Measurements from ENCODE around the gene ST8SIA6.

ST8SIA6 gene

GRCh38 chr10:17472481-17473227 lies 18.3 kb upstream of the ST8SIA6 start:
- no peak for TF ChIP-seq CTCF (conservative IDR thresholded peaks at IDR 0.05)

DNA sequence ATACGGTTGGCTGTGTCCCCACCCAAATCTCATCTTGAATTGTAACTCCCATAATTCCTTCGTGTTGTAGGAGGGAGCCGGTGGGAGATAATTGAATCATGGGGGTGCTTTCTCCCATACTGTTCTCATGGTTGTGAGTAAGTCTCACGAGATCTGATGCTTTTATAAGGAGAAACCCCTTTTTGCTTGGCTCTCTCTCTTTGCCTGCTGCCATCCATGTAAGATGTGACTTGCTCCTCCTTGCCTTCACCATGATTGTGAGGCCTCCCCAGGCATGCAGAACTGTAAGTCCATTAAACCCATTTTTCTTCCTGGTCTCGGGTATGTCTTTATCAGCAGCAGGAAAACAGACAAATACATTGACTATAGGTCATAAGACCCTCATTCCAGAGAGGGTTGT lies 15.9 kb upstream of the ST8SIA6 start:
- no peak overlapping the region for H3K27ac ChIP-seq
- no peak for TF ChIP-seq CTCF (conservative IDR thresholded peaks at IDR 0.05)

More at GRCh38 chr10:17472481-17473227, 18.3 kb upstream of the ST8SIA6 start:
- H3K27ac ChIP-seq: no peak overlapping the region

DNA sequence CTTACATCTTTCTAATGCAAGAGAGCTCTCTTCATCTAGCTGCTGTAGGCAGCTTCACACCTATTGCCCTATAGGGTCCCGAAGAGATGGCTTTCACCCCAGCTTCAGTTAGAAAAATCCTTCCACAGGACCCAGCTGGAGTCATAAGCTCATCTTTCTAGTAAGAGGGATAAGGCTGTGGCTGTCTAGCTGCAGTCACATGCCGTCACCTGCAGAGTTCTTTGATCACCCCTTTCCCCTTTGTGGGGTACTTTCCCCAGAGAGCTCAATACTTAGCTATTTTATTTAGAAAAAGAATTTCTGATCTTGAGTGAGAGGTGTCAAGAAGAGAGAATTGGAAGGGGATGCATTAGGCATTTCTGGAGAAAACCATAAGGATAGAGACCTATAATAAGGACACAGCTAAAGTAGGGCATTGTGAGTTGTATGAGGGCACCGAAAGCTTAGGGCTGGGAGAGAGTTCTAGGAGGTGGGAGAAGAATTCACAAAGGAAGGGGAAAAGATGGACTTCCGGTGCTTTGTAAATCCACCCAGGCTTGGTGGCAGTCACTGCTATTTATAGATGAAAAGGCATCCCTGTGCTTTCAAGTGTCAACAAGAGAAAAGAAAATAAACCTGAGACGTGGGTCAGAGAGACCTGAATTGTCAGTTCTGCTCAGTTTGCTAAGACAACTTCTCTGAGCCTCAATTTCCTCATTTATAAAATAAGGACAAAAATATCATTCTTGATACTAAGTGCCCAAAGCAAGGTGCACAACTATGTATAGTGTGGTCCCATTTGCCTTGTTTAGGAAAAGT lies 11.1 kb upstream of the ST8SIA6 start:
- H3K27ac ChIP-seq: peak overlapping the region; percentile 47
- TF ChIP-seq CTCF (conservative IDR thresholded peaks at IDR 0.05): no peak

DNA sequence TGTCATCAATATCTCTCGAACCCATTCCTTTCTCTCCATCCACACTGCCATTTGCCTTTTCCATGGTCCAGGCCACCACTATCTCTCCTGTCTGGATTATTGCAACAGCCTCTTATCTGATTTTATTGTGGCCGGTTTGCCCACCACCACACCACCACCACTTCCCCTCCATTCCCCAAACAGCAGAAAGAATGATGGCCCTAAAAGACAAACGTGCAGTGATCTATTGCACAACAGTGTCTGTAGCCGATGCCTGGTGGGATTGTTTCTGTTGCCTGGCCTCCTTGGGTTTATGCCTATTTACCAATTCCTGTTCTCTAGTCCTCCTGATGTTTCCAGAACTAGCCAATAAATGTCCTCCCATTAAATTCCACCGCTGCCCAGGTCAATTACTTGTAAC lies 10.2 kb upstream of the ST8SIA6 start:
- TF ChIP-seq CTCF (conservative IDR thresholded peaks at IDR 0.05): no peak
- H3K27ac ChIP-seq: no peak overlapping the region

DNA sequence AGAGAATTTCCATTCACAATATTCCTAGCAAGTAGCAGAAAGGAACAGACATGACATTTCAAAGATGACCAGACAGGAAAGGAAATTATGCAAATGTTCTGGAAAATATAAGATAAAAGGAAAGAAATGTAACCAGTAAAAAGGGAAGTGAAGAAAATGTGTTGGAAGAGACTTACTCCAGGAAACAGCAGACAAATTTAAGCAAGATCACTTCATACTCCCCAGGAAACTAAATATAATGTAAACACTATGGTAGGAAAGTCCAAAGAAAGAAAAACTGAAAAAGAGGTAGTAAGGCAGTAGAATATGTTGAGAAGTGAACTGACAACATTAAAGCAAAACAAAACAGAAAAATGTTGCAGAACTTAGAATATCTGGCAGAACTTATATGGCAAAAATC lies 6.4 kb upstream of the ST8SIA6 start:
- no peak for TF ChIP-seq CTCF (conservative IDR thresholded peaks at IDR 0.05)
- H3K27ac ChIP-seq: no peak overlapping the region

DNA sequence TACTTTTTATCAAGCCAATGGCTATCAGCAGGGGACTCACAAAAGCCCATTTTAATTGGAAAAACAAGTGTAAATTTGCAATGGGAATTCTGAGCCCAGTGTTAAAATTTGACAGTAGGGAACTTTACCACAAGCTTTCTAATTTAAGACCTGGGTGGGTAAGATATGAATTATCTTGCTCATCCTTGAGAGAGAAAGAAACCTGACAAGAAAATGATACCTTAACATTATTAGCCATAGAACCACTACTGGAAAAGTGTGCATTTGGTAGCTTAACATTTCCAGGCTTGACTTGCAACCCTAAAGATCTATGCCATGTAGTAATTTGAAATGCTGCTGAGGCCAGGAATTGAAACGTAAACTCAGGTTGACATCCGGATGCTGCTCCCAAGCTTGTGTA lies 2.7 kb upstream of the ST8SIA6 start:
- H3K27ac ChIP-seq: no peak overlapping the region
- TF ChIP-seq CTCF (conservative IDR thresholded peaks at IDR 0.05): no peak

GRCh38 chr10:17456032-17456548 lies 1.7 kb upstream of the ST8SIA6 start:
- TF ChIP-seq CTCF (conservative IDR thresholded peaks at IDR 0.05): no peak
- H3K27ac ChIP-seq: no peak overlapping the region
